H9 (cell line): ENCODE measurements around the gene CAT. TPM values are rescaled to one million over a fixed set of nuclear protein-coding genes. Genes with fewer than 3 reads are reported as not detected.

Experiments used
- DNase-seq: peaks from one replicate; pipeline ENCODE4 v3.0.0-alpha.2; 2017
- H2AFZ ChIP-seq: one replicate; pipeline ENCODE4 v1.6.1; 2013; ENCODE audit warnings: mild to moderate bottlenecking, low read length, control low read depth, moderate library complexity
- H2AK5ac ChIP-seq: 2 replicates; pipeline ENCODE4 v1.6.1; 2013; ENCODE audit warnings: low read length, control low read depth, mixed read lengths; ENCODE audit not compliant: insufficient read length
- H2BK120ac ChIP-seq: one replicate; pipeline ENCODE4 v1.6.1; 2013; ENCODE audit warnings: low read depth, mild to moderate bottlenecking, low read length, control low read depth, inconsistent platforms; ENCODE audit not compliant: poor library complexity, severe bottlenecking
- H2BK12ac ChIP-seq: 2 replicates; pipeline ENCODE4 v1.6.1; 2013; ENCODE audit warnings: low read length, control low read depth, mixed read lengths, low read depth; ENCODE audit not compliant: insufficient read length
- H2BK15ac ChIP-seq: 2 replicates; pipeline ENCODE4 v1.6.1; 2013; ENCODE audit warnings: low read depth, low read length, control low read depth
- H2BK20ac ChIP-seq: one replicate; pipeline ENCODE4 v1.6.1; 2013; ENCODE audit warnings: low read depth, mild to moderate bottlenecking, low read length, control low read depth, inconsistent platforms; ENCODE audit not compliant: poor library complexity, severe bottlenecking
- H2BK5ac ChIP-seq: 2 replicates; pipeline ENCODE4 v1.6.1; 2013; ENCODE audit warnings: low read length, control low read depth, mixed read lengths; ENCODE audit not compliant: insufficient read length
- H3K14ac ChIP-seq: 2 replicates; pipeline ENCODE4 v1.6.1; 2013; ENCODE audit warnings: low read length, control low read depth; ENCODE audit not compliant: insufficient read depth
- H3K18ac ChIP-seq: 2 replicates; pipeline ENCODE4 v1.6.1; 2013; ENCODE audit warnings: low read depth, mild to moderate bottlenecking, mixed read lengths, low read length, control low read depth; ENCODE audit not compliant: insufficient read length
- H3K23ac ChIP-seq: 2 replicates; pipeline ENCODE4 v1.6.1; 2013; ENCODE audit warnings: low read length, control low read depth, mixed read lengths, low read depth; ENCODE audit not compliant: insufficient read length
- H3K23me2 ChIP-seq: 2 replicates; pipeline ENCODE4 v1.6.1; 2013; ENCODE audit warnings: low read depth, mild to moderate bottlenecking, mixed read lengths, low read length, control low read depth; ENCODE audit not compliant: insufficient read length, poor library complexity, severe bottlenecking
- H3K27ac ChIP-seq: 2 replicates; pipeline ENCODE4 v1.5.1; 2013; ENCODE audit warnings: low read length, control low read depth, mixed read lengths, low read depth; ENCODE audit not compliant: insufficient read length
- H3K27me3 ChIP-seq: 2 replicates; pipeline ENCODE4 v1.6.1; 2013; ENCODE audit warnings: low read length, control low read depth, inconsistent platforms; ENCODE audit not compliant: insufficient read depth
- H3K4ac ChIP-seq: 2 replicates; pipeline ENCODE4 v1.6.1; 2013; ENCODE audit warnings: low read depth, mild to moderate bottlenecking, control low read depth, inconsistent platforms, low read length, moderate library complexity
- H3K4me1 ChIP-seq: 2 replicates; pipeline ENCODE4 v1.6.1; 2013; ENCODE audit warnings: low read length, control low read depth, inconsistent platforms; ENCODE audit not compliant: insufficient read depth
- H3K4me2 ChIP-seq: 2 replicates; pipeline ENCODE4 v1.6.1; 2013; ENCODE audit warnings: low read length, control low read depth, mixed read lengths; ENCODE audit not compliant: insufficient read length, insufficient read depth
- H3K56ac ChIP-seq: 2 replicates; pipeline ENCODE4 v1.6.1; 2013; ENCODE audit warnings: low read depth, mild to moderate bottlenecking, mixed read lengths, low read length, control low read depth; ENCODE audit not compliant: insufficient read length
- H3K79me1 ChIP-seq: 2 replicates; pipeline ENCODE4 v1.6.1; 2013; ENCODE audit warnings: low read depth, mild to moderate bottlenecking, moderate library complexity, low read length, control low read depth, inconsistent platforms; ENCODE audit not compliant: insufficient read depth, poor library complexity, severe bottlenecking
- H3K79me2 ChIP-seq: 2 replicates; pipeline ENCODE4 v1.6.1; 2013; ENCODE audit warnings: low read length, control low read depth, inconsistent platforms; ENCODE audit not compliant: insufficient read depth
- H3K9ac ChIP-seq: 2 replicates; pipeline ENCODE4 v1.6.1; 2013; ENCODE audit warnings: low read length, control low read depth, mixed read lengths; ENCODE audit not compliant: insufficient read length; ENCODE audit errors: extremely low read depth
- H3K9me3 ChIP-seq: one replicate; pipeline ENCODE4 v1.6.1; 2013; ENCODE audit warnings: low read depth, low read length, inconsistent platforms; ENCODE audit not compliant: control insufficient read depth
- H3T11ph ChIP-seq: one replicate; pipeline ENCODE4 v1.6.1; 2013; ENCODE audit warnings: mild to moderate bottlenecking, low read length, control low read depth, inconsistent platforms
- H4K20me1 ChIP-seq: one replicate; pipeline ENCODE4 v1.6.1; 2013; ENCODE audit not compliant: control insufficient read depth, insufficient read length, insufficient read depth
- H4K5ac ChIP-seq: 2 replicates; pipeline ENCODE4 v1.6.1; 2013; ENCODE audit warnings: low read depth, mild to moderate bottlenecking, mixed read lengths, low read length, control low read depth; ENCODE audit not compliant: insufficient read length
- H4K8ac ChIP-seq: replicated peaks from 2 replicates; pipeline ENCODE4 v1.6.1; 2013; ENCODE audit warnings: low read length, control low read depth, mixed read lengths, low read depth; ENCODE audit not compliant: insufficient read length
- H4K91ac ChIP-seq: 2 replicates; pipeline ENCODE4 v1.6.1; 2013; ENCODE audit warnings: low read depth, mild to moderate bottlenecking, moderate library complexity, mixed read lengths, low read length, control low read depth; ENCODE audit not compliant: insufficient read length
- H3K27ac Mint-ChIP-seq, 3 experiments: 2 replicates in 2 of 3; 3 replicates in 1 of 3; pipeline ENCODE4 v1.8.0; 2020 to 2021; ENCODE audit warnings: mixed read lengths in 3 of 3, mild to moderate bottlenecking in 1 of 3, moderate library complexity in 1 of 3
- H3K27me3 Mint-ChIP-seq: 2 replicates; pipeline ENCODE4 v1.8.0; 2021; ENCODE audit warnings: low read depth, mild to moderate bottlenecking, moderate library complexity, mixed read lengths
- H3K36me3 Mint-ChIP-seq, 3 experiments: 2 replicates in 2 of 3; 3 replicates in 1 of 3; pipeline ENCODE4 v1.8.0; 2020 to 2021; ENCODE audit warnings: low read depth in 3 of 3, mixed read lengths in 3 of 3; ENCODE audit not compliant: insufficient read depth in 1 of 3
- H3K4me1 Mint-ChIP-seq, 2 experiments: 2 replicates each; pipeline ENCODE4 v1.8.0; 2020; ENCODE audit warnings: mixed read lengths in 2 of 2
- H3K4me3 Mint-ChIP-seq, 2 experiments: 2 replicates in 1 of 2; 3 replicates in 1 of 2; pipeline ENCODE4 v1.8.0; 2020 to 2021; ENCODE audit warnings: mild to moderate bottlenecking in 2 of 2, mixed read lengths in 2 of 2, moderate library complexity in 1 of 2
- H3K9me3 Mint-ChIP-seq, 2 experiments: 2 replicates in 1 of 2; 3 replicates in 1 of 2; pipeline ENCODE4 v1.8.0; 2020; ENCODE audit warnings: mild to moderate bottlenecking in 2 of 2, mixed read lengths in 2 of 2, moderate library complexity in 1 of 2
- WGBS: extraction: QIAGEN DNeasy Blood & Tissue Kit; methylation state at CpG from one replicate; pipeline ENCODE4 v1.1.7; 2013; ENCODE audit warnings: missing lambda C conversion rate, low lambda C conversion rate, mixed read lengths; ENCODE audit not compliant: insufficient read length; ENCODE audit errors: extremely low coverage; 5-methylcytosine and 5-hydroxymethylcytosine counted together
- total RNA-seq: library from RNA; stranded (reverse); gene quantifications from 2 replicates; pipeline ENCODE4 v1.2.1, GENCODE V29; 2021
- TF ChIP-seq, protein P1 (sequence below): fragments of 200-600 bp; sonication (generic); conservative IDR thresholded peaks from 3 replicates; pipeline ENCODE4 v1.8.0; 2021; ENCODE audit warnings: antibody characterized with exemption, mild to moderate bottlenecking

CAT gene
- total RNA-seq, 1 experiment from 2014 or later: 9.9 TPM

- H3T11ph ChIP-seq: no peak overlapping the region
- H3K9me3 ChIP-seq: no peaks in the 10 kb centered on the region
- no peak overlapping the region for H2BK5ac ChIP-seq
- H2BK120ac ChIP-seq: no peak overlapping the region
- no peaks in the 10 kb centered on the region for H3K79me1 ChIP-seq
- no peaks in the 10 kb centered on the region for H3K23me2 ChIP-seq
- TF ChIP-seq, protein P1, sequence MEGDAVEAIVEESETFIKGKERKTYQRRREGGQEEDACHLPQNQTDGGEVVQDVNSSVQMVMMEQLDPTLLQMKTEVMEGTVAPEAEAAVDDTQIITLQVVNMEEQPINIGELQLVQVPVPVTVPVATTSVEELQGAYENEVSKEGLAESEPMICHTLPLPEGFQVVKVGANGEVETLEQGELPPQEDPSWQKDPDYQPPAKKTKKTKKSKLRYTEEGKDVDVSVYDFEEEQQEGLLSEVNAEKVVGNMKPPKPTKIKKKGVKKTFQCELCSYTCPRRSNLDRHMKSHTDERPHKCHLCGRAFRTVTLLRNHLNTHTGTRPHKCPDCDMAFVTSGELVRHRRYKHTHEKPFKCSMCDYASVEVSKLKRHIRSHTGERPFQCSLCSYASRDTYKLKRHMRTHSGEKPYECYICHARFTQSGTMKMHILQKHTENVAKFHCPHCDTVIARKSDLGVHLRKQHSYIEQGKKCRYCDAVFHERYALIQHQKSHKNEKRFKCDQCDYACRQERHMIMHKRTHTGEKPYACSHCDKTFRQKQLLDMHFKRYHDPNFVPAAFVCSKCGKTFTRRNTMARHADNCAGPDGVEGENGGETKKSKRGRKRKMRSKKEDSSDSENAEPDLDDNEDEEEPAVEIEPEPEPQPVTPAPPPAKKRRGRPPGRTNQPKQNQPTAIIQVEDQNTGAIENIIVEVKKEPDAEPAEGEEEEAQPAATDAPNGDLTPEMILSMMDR: no peak
- H3K14ac ChIP-seq: no peak overlapping the region
- H2AK5ac ChIP-seq: no peak overlapping the region
- no peak overlapping the region for H2BK20ac ChIP-seq
- no CpG with 5 or more reads among the region's 3 CpGs for WGBS
- no peak overlapping the region for H3K27ac ChIP-seq
- no peak overlapping the region for H2BK12ac ChIP-seq
- H4K8ac ChIP-seq: no peak overlapping the region
- no peak overlapping the region for H3K4me3 Mint-ChIP-seq
- H3K36me3 Mint-ChIP-seq: no peaks in the 10 kb centered on the region
- no peaks in the 10 kb centered on the region for H3K27me3 ChIP-seq
- H4K91ac ChIP-seq: no peak overlapping the region
- DNase-seq: no peak
- H3K4me1 ChIP-seq: no peaks in the 10 kb centered on the region
- H3K79me2 ChIP-seq: no peaks in the 10 kb centered on the region
- H3K18ac ChIP-seq: no peak overlapping the region
- no peak overlapping the region for H3K4me2 ChIP-seq
- no peak overlapping the region for H2AFZ ChIP-seq
- H3K56ac ChIP-seq: no peak overlapping the region
- H3K9ac ChIP-seq: no peak overlapping the region
- H4K5ac ChIP-seq: no peak overlapping the region
- peaks cover 2% of the 10 kb centered on the region; the same call in 1 of the 2 replicates for H3K27me3 Mint-ChIP-seq
- H3K4me1 Mint-ChIP-seq: peaks cover 0 to 7% of the 10 kb centered on the region in 2 experiments; a peak in 2 of 4 replicates
- H3K23ac ChIP-seq: no peak overlapping the region
- no peaks in the 10 kb centered on the region for H4K20me1 ChIP-seq
- H3K9me3 Mint-ChIP-seq: no peaks in the 10 kb centered on the region
- H3K27ac Mint-ChIP-seq: no peak overlapping the region
- no peak overlapping the region for H3K4ac ChIP-seq
- H2BK15ac ChIP-seq: no peak overlapping the region
Measured at GRCh38 chr11:34481307-34481706, 42.6 kb downstream of the CAT start.
